ENCODE results near the gene SLC25A2. TPM values are rescaled to one million over a fixed set of nuclear protein-coding genes. Genes with fewer than 3 reads are reported as not detected.

SLC25A2 gene
- total and polyA plus RNA-seq, 10 of the 15 experiments (the other 5 are each of a cell fraction or from before 2014, with no cell fraction given) = 0.09 to 0.44 (median 0.24) TPM; not detected in 6

- no peak for TF ChIP-seq CEBPZ (IDR thresholded peaks at IDR 0.05; ENCODE audit: low read depth, low read length)
- no peak for TF ChIP-seq TAF1 (IDR thresholded peaks at IDR 0.05; ENCODE audit: borderline replicate concordance, low read depth, low read length)
- no peak for TF ChIP-seq FOS (IDR thresholded peaks at IDR 0.05; ENCODE audit: borderline replicate concordance, extremely low read depth, insufficient read length)
- no peak for TF ChIP-seq ZNF622 (IDR thresholded peaks at IDR 0.05)
- TF ChIP-seq PML (IDR thresholded peaks at IDR 0.05; ENCODE audit: low read length) = no peak
- no peak for TF ChIP-seq BCL3 (IDR thresholded peaks at IDR 0.05; ENCODE audit: borderline replicate concordance, insufficient read depth, low read depth, low read length, poor library complexity, severe bottlenecking)
- TF ChIP-seq ZNF24 (IDR thresholded peaks at IDR 0.05) = no peak
- no peak for TF ChIP-seq ESRRA (IDR thresholded peaks at IDR 0.05; ENCODE audit: low read length)
- TF ChIP-seq RFX5 (IDR thresholded peaks at IDR 0.05; ENCODE audit: low read depth, low read length) = no peak
Observed at GRCh38 chr5:141303756-141304155, at the start of gene SLC25A2 (continued).

DNA sequence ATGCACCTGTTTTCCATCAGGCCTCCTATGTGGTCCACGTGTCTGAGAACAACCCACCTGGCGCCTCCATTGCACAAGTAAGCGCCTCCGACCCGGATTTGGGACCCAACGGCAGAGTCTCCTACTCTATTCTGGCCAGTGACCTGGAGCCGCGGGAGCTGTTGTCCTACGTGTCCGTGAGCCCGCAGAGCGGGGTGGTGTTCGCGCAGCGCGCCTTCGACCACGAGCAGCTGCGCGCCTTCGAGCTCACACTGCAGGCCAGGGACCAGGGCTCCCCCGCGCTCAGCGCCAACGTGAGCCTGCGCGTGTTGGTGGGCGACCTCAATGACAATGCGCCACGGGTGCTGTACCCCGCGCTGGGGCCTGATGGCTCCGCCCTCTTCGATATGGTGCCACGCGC, 47.7 kb upstream of the SLC25A2 start:
- H3K27me3 ChIP-seq (replicated peaks in 1 of 2; ENCODE audit: control insufficient read depth in 2 of 2, insufficient read depth in 2 of 2, low read length in 1 of 2) = no peaks in the 10 kb centered on the region
- no peaks in the 10 kb centered on the region for H4K20me1 ChIP-seq (ENCODE audit: control insufficient read depth, insufficient read depth)
- TF ChIP-seq FOS (IDR thresholded peaks at IDR 0.05; ENCODE audit: borderline replicate concordance, extremely low read depth, insufficient read length) (no peak), ASH2L (IDR thresholded peaks at IDR 0.05; ENCODE audit: borderline replicate concordance, low read depth) (no peak), JUND (IDR thresholded peaks at IDR 0.05; ENCODE audit: low read depth, low read length) (no peak), HDAC2 (IDR thresholded peaks at IDR 0.05) (no peak), RELB (IDR thresholded peaks at IDR 0.05; ENCODE audit: low read depth) (no peak), SREBF2 (IDR thresholded peaks at IDR 0.05; ENCODE audit: low read length) (no peak)
- TF ChIP-seq, protein P1, sequence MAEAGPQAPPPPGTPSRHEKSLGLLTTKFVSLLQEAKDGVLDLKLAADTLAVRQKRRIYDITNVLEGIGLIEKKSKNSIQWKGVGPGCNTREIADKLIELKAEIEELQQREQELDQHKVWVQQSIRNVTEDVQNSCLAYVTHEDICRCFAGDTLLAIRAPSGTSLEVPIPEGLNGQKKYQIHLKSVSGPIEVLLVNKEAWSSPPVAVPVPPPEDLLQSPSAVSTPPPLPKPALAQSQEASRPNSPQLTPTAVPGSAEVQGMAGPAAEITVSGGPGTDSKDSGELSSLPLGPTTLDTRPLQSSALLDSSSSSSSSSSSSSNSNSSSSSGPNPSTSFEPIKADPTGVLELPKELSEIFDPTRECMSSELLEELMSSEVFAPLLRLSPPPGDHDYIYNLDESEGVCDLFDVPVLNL (IDR thresholded peaks at IDR 0.05; ENCODE audit: low read depth, low read length) = no peak
- ChIA-PET SMC1A (ENCODE audit: uncharacterized antibody, unreplicated experiment) (no interaction called here), RAD21 (ENCODE audit: unreplicated experiment) (no interaction called here), POLR2A (no interaction called here), CTCF (no interaction called here)
- BruUV-seq (replicated peaks) = no TSS peak
- H3K4me1 ChIP-seq (ENCODE audit: control insufficient read depth, insufficient read depth, low read length) = no peaks in the 10 kb centered on the region
- DNase-seq (ENCODE audit: low read depth, low spot score) (no peak), FAIRE-seq (no peak), ATAC-seq (no peak)
- no peak overlapping the region for H2AFZ ChIP-seq (ENCODE audit: control insufficient read depth, low read depth, low read length)
- H3K9me3 ChIP-seq (replicated peaks; ENCODE audit: control insufficient read depth, insufficient read depth, low read length) = no peaks in the 10 kb centered on the region; the same call in 1 of the 3 replicates
- no peaks in the 10 kb centered on the region for H3K36me3 ChIP-seq (ENCODE audit: control insufficient read depth in 2 of 2, insufficient read depth in 2 of 2, low read length in 1 of 2)
- WGBS (ENCODE audit: insufficient coverage, insufficient replicate concordance, low lambda C conversion rate, missing lambda C conversion rate) = 82% methylated on average over 20 of the region's 36 CpGs
- no peaks in the 10 kb centered on the region for H3K79me2 ChIP-seq (ENCODE audit: control insufficient read depth, insufficient read depth, low read length)
- H3K27ac ChIP-seq (ENCODE audit: control insufficient read depth, insufficient read depth) = no peak overlapping the region
- H3K4me3 ChIP-seq = no peak overlapping the region
- H3K9ac ChIP-seq (ENCODE audit: control insufficient read depth, insufficient read depth, low read length) = no peak overlapping the region
- H3K4me2 ChIP-seq (ENCODE audit: control insufficient read depth, insufficient read depth) = no peak overlapping the region
- in situ Hi-C loops (cut with MboI) = no loop called here
- intact Hi-C loops (cut with micrococcal nuclease; ENCODE audit: unreplicated experiment) = no loop called here
